NB4 (cell line): ENCODE measurements around the gene AKAIN1.

ENCODE experiments used
- CTCF ChIP-seq: IDR thresholded peaks from one replicate; pipeline ENCODE4 v1.5.1; 2012; ENCODE audit warnings: low read depth, low read length
- MAX ChIP-seq: IDR thresholded peaks from 2 replicates; pipeline ENCODE4 v1.6.1; 2011; ENCODE audit warnings: low read depth, low read length
- MYC ChIP-seq: IDR thresholded peaks from 2 replicates; pipeline ENCODE4 v1.6.1; 2011; ENCODE audit warnings: low read depth, low read length
- POLR2A ChIP-seq: IDR thresholded peaks from 2 replicates; pipeline ENCODE4 v1.6.1; 2011; ENCODE audit warnings: mild to moderate bottlenecking; ENCODE audit not compliant: insufficient read length; ENCODE audit errors: extremely low read depth

DNA sequence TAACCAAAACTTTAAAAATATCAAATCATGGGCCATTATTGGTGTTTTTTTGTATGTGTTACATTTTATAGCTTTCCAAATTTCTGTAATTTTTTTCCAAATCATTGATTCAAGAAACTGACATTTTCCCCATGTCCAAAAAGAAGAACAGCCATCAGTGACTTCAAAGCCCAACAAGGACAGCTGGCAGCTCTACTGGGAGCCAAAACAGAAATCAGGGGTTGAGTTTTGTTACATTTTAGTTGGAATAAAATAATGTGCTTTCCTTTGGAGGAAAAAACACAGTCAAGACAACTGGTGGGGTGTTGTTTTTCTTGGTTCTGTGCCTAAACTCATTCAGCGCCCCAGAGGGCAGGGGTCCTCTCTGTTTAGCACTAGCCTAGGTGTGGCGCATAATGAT is 23.8 kb downstream of the AKAIN1 start:
- TF ChIP-seq CTCF (no peak), POLR2A (no peak), MAX (no peak), MYC (no peak)
